Omental fat pad (tissue), 4 donors: ENCODE results near the gene CRELD2. TPM values are rescaled to one million over a fixed set of nuclear protein-coding genes. Genes with fewer than 3 reads are reported as not detected.

Source experiments
- ATAC-seq: fragments of 150-250 bp; one replicate; pipeline ENCODE4 v1.9.1; 2016; ENCODE audit warnings: mild to moderate bottlenecking, moderate library complexity; ENCODE audit not compliant: low FRiP score
- DNase-seq: peaks from one replicate; pipeline ENCODE4 v3.0.0-alpha.2; 2019; ENCODE audit warnings: low spot score
- small RNA-seq: library from RNA; depleted of rRNA; stranded (forward); fragments of <200 nt; gene quantifications from one replicate; pipeline ENCODE3, GENCODE V24; 2016
- total RNA-seq, 4 donors: library from RNA; depleted of rRNA; stranded (reverse); fragments of >200 nt; gene quantifications; one replicate each; pipeline ENCODE4 v1.1.0, GENCODE V29; 2016
- TF ChIP-seq, protein P1 (sequence below), 3 donors: fragments of 450-650 bp; IDR thresholded peaks; one replicate each; pipeline ENCODE4 v1.5.1; 2016 to 2017; ENCODE audit warnings: antibody characterized with exemption in 3 of 3, mild to moderate bottlenecking in 3 of 3, moderate library complexity in 2 of 3

CRELD2 gene
- total RNA-seq, 4 donors from 2014 or later: 30.8 to 52.4 (median 39.8) TPM

DNA sequence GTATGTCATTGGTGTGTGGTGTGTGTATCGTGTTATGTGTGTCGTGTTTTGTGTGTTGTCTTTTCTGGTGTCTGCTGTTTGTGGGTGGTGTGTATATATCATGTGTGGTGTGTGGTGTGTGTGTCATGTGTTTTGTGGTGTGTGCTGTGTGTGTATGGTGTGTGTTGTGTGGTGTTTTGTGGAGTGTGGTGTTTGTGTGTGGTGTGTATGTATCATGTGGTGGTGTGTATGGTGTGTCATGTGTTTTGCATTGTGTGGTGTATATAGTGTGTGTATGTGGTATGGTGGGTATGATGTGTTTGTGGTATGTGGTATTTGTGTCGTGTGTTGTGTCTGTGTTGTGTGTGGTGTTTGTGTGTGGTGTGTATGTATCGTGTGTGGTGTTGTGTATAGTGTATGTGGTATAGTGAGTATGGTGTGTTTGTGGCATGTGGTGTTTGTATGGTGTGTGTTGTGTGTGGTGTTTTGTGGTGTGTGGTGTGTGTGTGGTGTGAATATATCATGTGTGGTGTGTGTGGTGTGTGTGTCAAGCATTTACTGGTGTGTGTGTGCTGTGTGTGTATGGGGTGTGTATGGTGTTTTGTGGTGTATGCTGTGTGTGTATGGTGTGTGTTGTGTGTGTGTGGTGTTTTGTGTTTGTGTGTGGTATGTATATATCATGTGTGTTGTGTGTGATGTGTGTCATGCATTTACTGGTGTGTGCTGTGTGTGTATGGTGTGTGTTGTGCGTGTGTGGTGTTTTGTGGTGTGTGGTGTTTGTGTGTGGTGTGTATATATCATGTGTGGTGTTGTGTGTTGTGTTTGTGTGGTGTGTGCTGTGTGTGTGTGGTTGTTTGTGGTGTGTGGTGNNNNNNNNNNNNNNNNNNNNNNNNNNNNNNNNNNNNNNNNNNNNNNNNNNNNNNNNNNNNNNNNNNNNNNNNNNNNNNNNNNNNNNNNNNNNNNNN, 54.9 kb downstream of the CRELD2 start:
- DNase-seq: peak; percentile 17
- TF ChIP-seq, protein P1, sequence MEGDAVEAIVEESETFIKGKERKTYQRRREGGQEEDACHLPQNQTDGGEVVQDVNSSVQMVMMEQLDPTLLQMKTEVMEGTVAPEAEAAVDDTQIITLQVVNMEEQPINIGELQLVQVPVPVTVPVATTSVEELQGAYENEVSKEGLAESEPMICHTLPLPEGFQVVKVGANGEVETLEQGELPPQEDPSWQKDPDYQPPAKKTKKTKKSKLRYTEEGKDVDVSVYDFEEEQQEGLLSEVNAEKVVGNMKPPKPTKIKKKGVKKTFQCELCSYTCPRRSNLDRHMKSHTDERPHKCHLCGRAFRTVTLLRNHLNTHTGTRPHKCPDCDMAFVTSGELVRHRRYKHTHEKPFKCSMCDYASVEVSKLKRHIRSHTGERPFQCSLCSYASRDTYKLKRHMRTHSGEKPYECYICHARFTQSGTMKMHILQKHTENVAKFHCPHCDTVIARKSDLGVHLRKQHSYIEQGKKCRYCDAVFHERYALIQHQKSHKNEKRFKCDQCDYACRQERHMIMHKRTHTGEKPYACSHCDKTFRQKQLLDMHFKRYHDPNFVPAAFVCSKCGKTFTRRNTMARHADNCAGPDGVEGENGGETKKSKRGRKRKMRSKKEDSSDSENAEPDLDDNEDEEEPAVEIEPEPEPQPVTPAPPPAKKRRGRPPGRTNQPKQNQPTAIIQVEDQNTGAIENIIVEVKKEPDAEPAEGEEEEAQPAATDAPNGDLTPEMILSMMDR (IDR thresholded peaks at IDR 0.05): no peak
- no peak for ATAC-seq

DNA sequence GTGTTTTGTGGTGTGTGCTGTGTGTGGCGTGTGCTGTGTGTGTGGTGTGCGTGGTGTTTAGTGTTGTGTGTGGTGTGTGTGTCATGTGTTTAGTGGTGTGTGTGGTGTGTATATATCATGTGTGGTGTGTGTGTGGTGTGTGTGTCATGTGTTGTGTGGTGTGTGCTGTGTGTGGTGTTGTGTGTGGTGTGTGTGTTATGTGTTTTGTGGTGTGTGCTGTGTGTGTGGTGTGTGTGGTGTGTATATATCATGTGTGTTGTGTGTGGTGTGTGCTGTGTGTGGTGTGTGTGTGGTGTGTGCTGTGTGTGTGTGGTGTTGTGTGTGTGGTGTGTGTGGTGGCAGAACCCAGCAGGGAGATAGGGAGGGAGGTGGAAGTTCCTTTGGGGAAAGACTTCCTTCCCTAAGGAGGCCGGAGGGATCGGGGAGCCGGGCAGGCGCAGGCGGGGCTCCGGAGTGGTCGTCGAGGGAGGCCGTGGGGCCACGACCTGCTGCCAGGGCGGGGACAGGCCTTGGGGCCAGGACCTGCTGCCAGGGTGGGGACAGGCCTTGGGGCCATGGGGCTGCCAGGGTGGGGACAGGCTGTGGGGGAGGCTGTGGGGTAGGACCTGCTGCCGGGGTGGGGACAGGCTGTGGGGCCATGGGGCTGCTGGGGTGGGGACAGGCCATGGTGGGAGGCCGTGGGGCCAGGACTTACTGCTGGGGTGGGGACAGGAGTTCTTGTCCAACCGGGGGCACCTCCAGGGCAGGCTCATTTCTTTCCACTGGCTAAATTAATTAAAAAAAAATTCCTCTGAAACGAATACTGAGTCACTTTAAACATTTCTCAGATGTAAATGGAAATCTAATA, 57.3 kb downstream of the CRELD2 start:
- DNase-seq: peak; percentile 20
- peak; percentile 18 for ATAC-seq
- TF ChIP-seq, protein P1 (IDR thresholded peaks at IDR 0.05): no peak

DNA sequence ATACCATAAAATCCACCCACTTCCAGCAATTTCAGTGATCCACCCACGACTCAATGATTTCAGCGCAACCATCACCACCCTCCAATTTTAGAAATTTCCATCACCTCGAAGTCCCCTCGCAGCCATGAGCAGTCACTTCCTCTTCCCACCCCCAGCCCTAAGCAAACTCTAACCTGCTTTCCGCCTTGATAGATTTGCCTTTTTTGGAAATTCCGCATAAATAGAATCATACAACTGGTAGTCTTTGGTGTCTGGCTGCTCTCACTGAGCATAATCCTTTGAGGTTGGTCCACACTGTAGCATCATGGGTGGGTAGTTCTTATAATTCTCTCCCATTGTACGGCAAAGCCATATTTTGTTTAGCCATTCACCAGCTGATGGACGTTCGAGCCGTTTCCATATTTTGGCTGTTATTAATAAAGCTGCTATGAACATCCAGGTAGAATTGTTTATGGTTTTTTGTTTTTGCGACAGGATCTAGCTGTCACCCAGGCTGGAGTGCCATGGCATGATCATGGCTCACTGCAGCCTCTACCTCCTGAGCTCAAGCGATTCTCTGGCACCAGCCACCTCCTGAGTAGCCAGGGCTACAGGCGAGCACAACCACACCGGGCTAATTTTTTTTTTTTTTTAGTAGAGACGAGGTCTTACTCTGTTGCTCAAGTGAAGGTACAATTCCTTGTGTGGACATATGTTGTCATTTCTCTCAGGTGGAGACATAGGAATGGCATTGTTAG, 58.2 kb downstream of the CRELD2 start:
- TF ChIP-seq, protein P1 (IDR thresholded peaks at IDR 0.05): no peak
- ATAC-seq: peak; percentile 3
- peak; percentile 21 for DNase-seq

Small RNA genes lying within 50 kb of the gene (small RNA-seq; reads per million reads assigned to genes)
- 0.39 reads per million for gene MIR6821

Other genes with a start within 250 kb of the CRELD2 start
- gene BRD1, start 90.8 kb upstream of the CRELD2 start, total RNA-seq: 10 to 100 TPM; 21.0 to 57.3 (median 33.8) TPM
- 10 to 100 TPM; 10.0 to 21.6 (median 11.4) TPM for gene ZBED4, start 64.8 kb upstream of the CRELD2 start, total RNA-seq
- 10 to 100 TPM; 11.7 to 21.8 (median 13.0) TPM for gene ALG12, start 196 bp upstream of the CRELD2 start, total RNA-seq
- gene PIM3, start 42.1 kb downstream of the CRELD2 start, total RNA-seq: 100 to 1,000 TPM in 2 of 4 donors, 10 to 100 TPM in 2; 92.2 to 174 (median 114) TPM
- gene IL17REL, start 94.1 kb downstream of the CRELD2 start, total RNA-seq: not detected
- not detected for gene TTLL8, start 139.7 kb downstream of the CRELD2 start, total RNA-seq
- under 1 TPM in 1 of 4 donors, not detected in 3; 0.44 TPM for gene MLC1, start 166.8 kb downstream of the CRELD2 start, total RNA-seq
- 1 to 10 TPM in 2 of 4 donors, under 1 TPM in 2; 0.36 to 2.5 (median 0.97) TPM for gene MOV10L1, start 171.4 kb downstream of the CRELD2 start, total RNA-seq